Brain microvascular endothelial cell (primary cell): ENCODE results near the gene KIF5C.

ENCODE experiments used
- DNase-seq: peaks from one replicate; pipeline ENCODE4 v3.0.0-alpha.2; 2020
- H3K27ac ChIP-seq: fragments of 250-450 bp; sonication (Bioruptor Pico); 2 replicates; pipeline ENCODE4 v1.5.1; 2020; ENCODE audit warnings: mild to moderate bottlenecking, moderate library complexity
- H3K27me3 ChIP-seq: fragments of 250-450 bp; sonication (Bioruptor Pico); replicated peaks from 2 replicates; pipeline ENCODE4 v1.5.1; 2020; ENCODE audit warnings: mild to moderate bottlenecking
- H3K36me3 ChIP-seq: fragments of 250-450 bp; sonication (Bioruptor Pico); replicated peaks from 2 replicates; pipeline ENCODE4 v1.5.1; 2020; ENCODE audit warnings: mild to moderate bottlenecking
- H3K4me3 ChIP-seq: 2 replicates; pipeline ENCODE4 v1.5.1; 2011; ENCODE audit warnings: low read depth, mild to moderate bottlenecking, control low read depth, low read length, moderate library complexity
- CTCF ChIP-seq: IDR thresholded peaks from 2 replicates; pipeline ENCODE4 v1.5.1; 2011; ENCODE audit warnings: low read depth, mild to moderate bottlenecking, moderate library complexity, low read length, control low read depth, inconsistent platforms; ENCODE audit errors: missing control alignments
- in situ Hi-C: cut with HindIII; loops from 2 replicates; pipeline ENCODE4 v1.10.0; 2017; ENCODE audit warnings: low sequenced_read_pairs, low pct_ligation_motif_present

Gene KIF5C

GRCh38 chr2:148888003-148888501, 13.0 kb downstream of the KIF5C start:
- Histone ChIP-seq H3K36me3 (no peaks in the 10 kb centered on the region), H3K4me3 (peak overlapping the region; percentile 34), H3K27me3 (peaks cover 19% of the 10 kb centered on the region), H3K27ac (no peak overlapping the region)
- peak; percentile 35 for TF ChIP-seq CTCF
- DNase-seq = no peak
- in situ Hi-C loops = no loop called here

GRCh38 chr2:148888986-148889385, 14.0 kb downstream of the KIF5C start:
- TF ChIP-seq CTCF = no peak
- in situ Hi-C loops = no loop called here
- DNase-seq = no peak
- H3K36me3 ChIP-seq = no peaks in the 10 kb centered on the region
- peaks cover 19% of the 10 kb centered on the region for H3K27me3 ChIP-seq
- no peak overlapping the region for H3K27ac ChIP-seq
- no peak overlapping the region for H3K4me3 ChIP-seq

DNA sequence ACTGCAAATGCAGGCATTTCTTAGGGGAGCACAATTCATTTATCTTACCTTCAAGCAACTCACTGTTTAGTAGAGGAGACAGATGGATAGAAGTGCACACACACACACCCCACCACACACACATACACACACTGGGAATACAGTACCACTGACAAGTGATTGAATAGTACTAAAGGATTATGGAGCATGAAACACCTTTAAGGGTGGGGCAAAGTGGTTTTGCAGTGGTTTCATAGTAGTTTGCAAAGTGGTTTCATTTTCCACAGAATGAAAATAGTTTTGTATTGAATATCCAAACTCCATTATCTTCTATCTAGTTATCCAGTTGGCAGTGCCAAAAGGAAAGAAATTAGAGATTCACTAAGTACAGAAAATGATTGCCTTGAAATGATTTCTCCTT, 18.9 kb downstream of the KIF5C start:
- TF ChIP-seq CTCF = no peak
- H3K36me3 ChIP-seq = no peaks in the 10 kb centered on the region
- DNase-seq = no peak
- in situ Hi-C loops = no loop called here
- H3K27ac ChIP-seq = no peak overlapping the region
- H3K4me3 ChIP-seq = no peak overlapping the region
- H3K27me3 ChIP-seq = peaks cover 3% of the 10 kb centered on the region

DNA sequence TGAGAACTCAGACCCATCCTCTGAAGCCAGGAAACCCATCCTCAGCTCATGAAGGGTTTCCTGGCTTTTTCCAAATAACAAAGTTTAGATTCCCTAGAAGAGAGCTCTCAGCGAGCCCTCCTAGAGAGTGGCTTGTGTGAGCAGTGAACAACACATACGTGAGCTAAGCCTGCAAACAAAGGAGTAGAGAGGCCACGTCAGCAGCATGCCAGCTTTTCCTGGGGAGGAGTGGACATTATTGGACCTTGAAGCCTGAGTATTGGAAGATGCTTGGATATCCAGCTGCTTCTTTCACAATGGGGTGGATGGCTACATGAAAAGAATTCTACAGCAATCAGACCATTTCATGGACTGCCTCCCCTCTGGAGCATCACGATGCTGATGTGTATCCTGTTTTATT, 21.1 kb downstream of the KIF5C start:
- H3K4me3 ChIP-seq = no peak overlapping the region
- in situ Hi-C loops = no loop called here
- no peaks in the 10 kb centered on the region for H3K27me3 ChIP-seq
- no peak overlapping the region for H3K27ac ChIP-seq
- no peaks in the 10 kb centered on the region for H3K36me3 ChIP-seq
- DNase-seq = no peak
- no peak for TF ChIP-seq CTCF

DNA sequence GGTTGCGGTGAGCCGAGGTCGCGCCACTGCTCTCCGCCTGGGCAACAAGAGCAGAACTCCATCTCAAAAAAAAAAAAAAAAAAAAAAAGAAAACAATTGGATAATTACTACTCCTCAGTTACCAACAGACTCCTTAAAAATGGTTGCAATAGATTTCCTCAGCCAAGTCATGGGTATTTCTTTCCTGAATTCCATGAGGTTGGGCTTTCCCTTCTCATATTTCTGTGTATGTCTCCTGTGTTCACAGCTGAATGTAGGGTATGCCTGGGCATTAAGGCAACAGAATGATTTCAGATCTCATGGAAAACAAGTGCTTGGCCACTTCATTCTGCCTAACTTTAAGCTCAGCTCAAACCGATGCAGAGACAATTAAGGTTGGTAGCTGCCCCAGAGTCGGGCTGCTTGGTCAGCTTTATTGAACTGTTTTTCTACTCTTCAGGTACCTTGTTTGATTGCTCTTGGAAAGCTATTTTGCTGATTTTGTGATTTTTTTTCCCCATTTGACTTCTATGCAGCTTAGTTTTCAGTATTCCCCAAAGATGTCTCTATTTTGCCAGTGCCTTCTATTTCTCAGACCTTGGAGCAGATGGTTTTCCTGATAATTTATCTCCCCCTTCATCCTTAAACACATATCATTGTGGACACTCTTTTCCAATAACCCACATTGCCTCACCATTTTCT, 24.8 kb downstream of the KIF5C start:
- in situ Hi-C loops = no loop called here
- no peak for DNase-seq
- no peaks in the 10 kb centered on the region for H3K27me3 ChIP-seq
- no peaks in the 10 kb centered on the region for H3K36me3 ChIP-seq
- no peak for TF ChIP-seq CTCF
- no peak overlapping the region for H3K4me3 ChIP-seq
- H3K27ac ChIP-seq = no peak overlapping the region

DNA sequence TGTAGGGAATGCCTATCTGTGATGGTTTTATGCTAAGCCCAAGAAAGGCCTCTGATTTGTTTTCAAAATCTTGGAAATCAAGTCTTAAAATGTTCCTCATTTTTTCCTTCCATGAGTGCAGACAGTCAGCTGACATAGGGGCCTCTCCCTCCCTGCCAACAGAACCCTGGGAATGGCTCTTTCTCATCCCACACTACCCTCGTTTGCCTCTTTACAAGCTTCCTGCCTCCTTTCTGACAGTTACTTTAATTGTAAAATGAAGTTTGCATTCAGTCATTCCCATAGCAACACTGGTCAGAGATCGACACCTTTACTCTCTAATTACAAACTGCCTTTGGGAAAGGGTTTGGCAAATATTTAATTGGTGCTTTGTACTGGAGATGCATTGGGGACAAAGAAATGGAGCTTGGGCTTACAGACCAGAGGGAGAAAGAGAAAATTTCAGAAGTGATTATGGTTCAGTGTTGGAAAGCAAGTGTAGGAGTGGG, 25.4 kb downstream of the KIF5C start:
- Histone ChIP-seq H3K36me3 (no peaks in the 10 kb centered on the region), H3K27ac (no peak overlapping the region), H3K4me3 (no peak overlapping the region), H3K27me3 (no peaks in the 10 kb centered on the region)
- TF ChIP-seq CTCF = no peak
- in situ Hi-C loops = no loop called here
- DNase-seq = no peak
